ENCODE results near the gene CKLF.
"Not testable (repeated sequence)": the region's sequence is repeated elsewhere in the genome, so short reads cannot be mapped to it uniquely, and the experiment has no call there.

The CKLF gene

DNA sequence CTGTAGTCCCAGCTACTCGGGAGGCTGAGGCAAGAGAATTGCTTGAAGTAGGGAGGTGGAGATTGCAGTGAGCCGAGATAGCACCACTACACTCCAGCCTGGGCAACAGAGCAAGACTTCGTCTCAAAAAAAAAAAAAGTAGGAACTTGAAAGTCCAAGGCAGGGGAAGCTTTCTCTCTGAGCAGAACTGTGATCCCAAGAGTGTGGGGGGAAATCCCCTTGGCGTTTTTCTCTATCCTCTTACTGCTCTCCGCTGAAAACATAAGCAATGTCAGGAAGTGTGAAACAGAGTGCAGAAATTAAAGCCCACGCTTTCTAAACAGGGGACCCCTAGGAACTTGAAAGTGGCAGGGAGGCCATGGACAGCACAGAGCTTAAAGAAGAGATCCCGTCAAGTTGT, 42.4 kb downstream of the CKLF start:
- Histone ChIP-seq H3K36me3 (ENCODE audit: insufficient read depth, low read depth, low read length) (no peaks in the 10 kb centered on the region), H3K27ac (ENCODE audit: low read length) (no peak overlapping the region)

DNA sequence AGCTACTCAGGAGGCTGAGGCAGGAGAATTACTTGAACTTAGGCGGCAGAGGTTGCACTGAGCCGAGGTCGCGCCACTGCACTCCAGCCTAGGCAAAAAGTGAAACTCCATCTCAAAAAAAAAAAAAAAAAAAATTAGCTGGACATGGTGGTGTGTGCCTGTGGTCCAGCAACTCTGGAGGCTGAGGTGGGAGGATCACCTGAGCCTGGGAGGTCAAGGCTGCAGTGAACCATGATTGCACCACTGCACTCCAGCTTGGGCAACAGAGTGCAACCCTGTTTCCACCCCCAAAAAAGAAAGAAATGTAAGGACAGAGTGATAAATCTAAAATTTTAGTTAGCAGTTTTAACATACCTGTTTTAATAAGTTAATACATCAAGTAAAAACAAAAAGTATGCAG, 44.2 kb downstream of the CKLF start:
- not testable (repeated sequence) for H3K27me3 ChIP-seq (ENCODE audit: insufficient read depth, low read length); H3K9me3 ChIP-seq (ENCODE audit: insufficient read depth, low read depth, low read length); H3K36me3 ChIP-seq (ENCODE audit: insufficient read depth, low read depth, low read length); H3K4me1 ChIP-seq (ENCODE audit: insufficient read depth, low read length); H3K9ac ChIP-seq (ENCODE audit: low read depth, low read length); H3K4me3 ChIP-seq (ENCODE audit: low read length); H3K27ac ChIP-seq (ENCODE audit: low read length)

More for the DNA sequence above, 42.4 kb downstream of the CKLF start:
- H3K9ac ChIP-seq (ENCODE audit: low read depth, low read length): no peak overlapping the region
- H3K4me1 ChIP-seq (ENCODE audit: insufficient read depth, low read length): no peaks in the 10 kb centered on the region
- H3K27me3 ChIP-seq (ENCODE audit: insufficient read depth, low read length): no peaks in the 10 kb centered on the region
- H3K9me3 ChIP-seq (ENCODE audit: insufficient read depth, low read depth, low read length): no peaks in the 10 kb centered on the region
- no peak overlapping the region for H3K4me3 ChIP-seq (ENCODE audit: low read length)

DNA sequence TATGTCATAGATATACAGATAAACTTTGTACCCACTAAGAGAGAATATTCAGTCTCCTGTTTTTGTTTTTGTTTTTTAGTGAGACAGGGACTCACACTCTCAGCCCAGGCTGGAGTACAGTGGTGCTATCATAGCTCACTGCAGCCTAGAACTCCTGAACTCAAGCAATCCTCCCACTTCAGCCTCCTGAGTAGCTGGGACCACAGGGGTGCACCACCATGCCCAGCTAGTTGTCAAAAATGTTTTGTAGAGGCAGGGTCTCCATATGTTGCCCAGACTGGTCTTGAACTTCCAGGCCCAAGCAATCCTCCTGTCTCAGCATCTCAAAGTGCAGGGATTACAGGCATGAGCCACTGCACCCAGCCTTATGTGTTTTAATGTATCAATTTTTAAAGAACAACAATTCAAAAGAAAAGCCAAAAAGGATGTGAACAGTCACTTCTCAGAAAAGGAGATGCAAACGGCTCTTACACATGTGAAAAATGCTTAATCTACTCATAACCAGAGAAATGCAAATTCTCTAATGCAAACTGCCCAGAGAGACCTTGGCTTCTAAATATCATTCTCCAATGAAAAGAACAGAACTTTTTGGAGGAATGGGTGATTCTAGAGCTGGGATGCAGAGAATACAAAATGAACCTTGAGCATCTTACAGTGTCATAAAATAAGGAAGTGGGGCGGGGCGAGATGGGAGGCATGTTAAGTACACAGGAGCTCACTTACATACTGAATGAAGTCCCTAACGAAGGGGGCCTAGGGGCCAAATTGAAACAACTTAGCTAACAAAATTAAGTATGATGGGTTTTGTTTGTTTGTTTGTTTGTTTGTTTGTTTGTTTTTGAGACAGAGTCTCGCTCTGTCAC, 44.8 kb downstream of the CKLF start:
- Histone ChIP-seq H3K4me3 (ENCODE audit: low read length) (no peak overlapping the region), H3K9me3 (ENCODE audit: insufficient read depth, low read depth, low read length) (no peaks in the 10 kb centered on the region), H3K9ac (ENCODE audit: low read depth, low read length) (no peak overlapping the region), H3K4me1 (ENCODE audit: insufficient read depth, low read length) (no peaks in the 10 kb centered on the region), H3K27me3 (ENCODE audit: insufficient read depth, low read length) (no peaks in the 10 kb centered on the region), H3K36me3 (ENCODE audit: insufficient read depth, low read depth, low read length) (no peaks in the 10 kb centered on the region), H3K27ac (ENCODE audit: low read length) (no peak overlapping the region)

DNA sequence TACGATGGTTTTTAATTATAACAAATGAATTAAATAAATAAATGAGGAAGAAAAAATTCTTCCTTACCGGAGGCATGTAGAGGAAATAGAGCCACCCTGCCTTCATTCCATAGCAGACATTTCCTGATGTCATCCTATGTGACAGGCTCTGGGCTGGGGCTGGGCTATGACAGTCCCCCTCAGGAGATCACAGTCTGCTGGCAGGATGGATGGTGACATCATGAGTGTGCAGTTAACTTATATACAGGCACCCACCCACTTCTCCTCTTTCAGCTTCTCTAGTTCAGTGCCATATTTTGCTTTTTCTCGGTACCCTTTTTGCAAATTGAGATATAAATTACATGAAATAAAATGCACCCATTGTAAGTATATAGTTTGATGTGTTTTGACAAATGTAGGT, 45.7 kb downstream of the CKLF start:
- H3K4me3 ChIP-seq (ENCODE audit: low read length): no peak overlapping the region
- peaks cover 4% of the 10 kb centered on the region for H3K27me3 ChIP-seq (ENCODE audit: insufficient read depth, low read length)
- H3K36me3 ChIP-seq (ENCODE audit: insufficient read depth, low read depth, low read length): no peaks in the 10 kb centered on the region
- no peaks in the 10 kb centered on the region for H3K4me1 ChIP-seq (ENCODE audit: insufficient read depth, low read length)
- no peak overlapping the region for H3K27ac ChIP-seq (ENCODE audit: low read length)
- no peaks in the 10 kb centered on the region for H3K9me3 ChIP-seq (ENCODE audit: insufficient read depth, low read depth, low read length)
- H3K9ac ChIP-seq (ENCODE audit: low read depth, low read length): no peak overlapping the region

DNA sequence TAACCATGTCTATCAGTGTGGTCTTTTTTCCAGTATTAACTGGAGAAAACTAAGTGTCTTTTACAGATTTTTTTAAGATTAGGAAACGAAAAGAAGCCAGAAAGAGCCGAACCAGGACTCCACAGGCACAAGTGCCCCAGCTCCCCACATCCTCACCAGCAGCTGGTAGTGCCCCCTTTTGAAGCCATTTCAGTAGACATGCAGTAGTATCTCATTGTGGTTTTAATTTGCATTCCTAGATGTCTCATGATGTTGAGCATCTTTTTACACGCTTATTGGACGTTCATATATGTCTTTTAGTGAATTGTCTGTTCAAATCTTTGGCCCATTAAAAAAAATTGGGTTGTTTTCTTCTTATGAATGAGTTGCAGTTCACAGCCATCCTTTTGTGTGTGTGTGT, 47.4 kb downstream of the CKLF start:
- H3K4me3 ChIP-seq (ENCODE audit: low read length): no peak overlapping the region
- H3K36me3 ChIP-seq (ENCODE audit: insufficient read depth, low read depth, low read length): no peaks in the 10 kb centered on the region
- peaks cover 8% of the 10 kb centered on the region for H3K27me3 ChIP-seq (ENCODE audit: insufficient read depth, low read length)
- no peak overlapping the region for H3K9ac ChIP-seq (ENCODE audit: low read depth, low read length)
- H3K4me1 ChIP-seq (ENCODE audit: insufficient read depth, low read length): no peaks in the 10 kb centered on the region
- H3K9me3 ChIP-seq (ENCODE audit: insufficient read depth, low read depth, low read length): no peaks in the 10 kb centered on the region
- H3K27ac ChIP-seq (ENCODE audit: low read length): no peak overlapping the region

DNA sequence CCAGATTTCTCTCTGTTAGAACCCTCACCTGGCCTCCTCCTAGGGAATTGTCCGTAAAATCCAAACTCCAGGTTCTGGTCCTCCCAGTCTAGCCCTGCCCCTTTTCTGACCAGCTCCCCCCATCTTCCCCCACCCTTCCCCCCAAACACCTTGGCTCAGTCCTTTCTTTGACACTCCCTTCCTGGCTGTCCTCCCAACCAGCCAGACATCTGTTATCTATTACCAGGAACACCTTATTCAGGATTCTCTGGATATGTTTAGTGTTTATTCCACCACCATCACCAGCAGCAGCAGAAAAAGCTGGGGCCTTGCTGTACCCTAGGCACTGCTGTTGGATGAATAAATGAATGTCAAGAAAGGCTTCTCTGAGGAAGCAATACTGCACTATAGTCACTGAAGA, 48.1 kb downstream of the CKLF start:
- Histone ChIP-seq H3K27me3 (ENCODE audit: insufficient read depth, low read length) (peaks cover 8% of the 10 kb centered on the region), H3K27ac (ENCODE audit: low read length) (no peak overlapping the region), H3K9ac (ENCODE audit: low read depth, low read length) (no peak overlapping the region), H3K9me3 (ENCODE audit: insufficient read depth, low read depth, low read length) (no peaks in the 10 kb centered on the region), H3K4me3 (ENCODE audit: low read length) (no peak overlapping the region), H3K4me1 (ENCODE audit: insufficient read depth, low read length) (no peaks in the 10 kb centered on the region), H3K36me3 (ENCODE audit: insufficient read depth, low read depth, low read length) (no peaks in the 10 kb centered on the region)

DNA sequence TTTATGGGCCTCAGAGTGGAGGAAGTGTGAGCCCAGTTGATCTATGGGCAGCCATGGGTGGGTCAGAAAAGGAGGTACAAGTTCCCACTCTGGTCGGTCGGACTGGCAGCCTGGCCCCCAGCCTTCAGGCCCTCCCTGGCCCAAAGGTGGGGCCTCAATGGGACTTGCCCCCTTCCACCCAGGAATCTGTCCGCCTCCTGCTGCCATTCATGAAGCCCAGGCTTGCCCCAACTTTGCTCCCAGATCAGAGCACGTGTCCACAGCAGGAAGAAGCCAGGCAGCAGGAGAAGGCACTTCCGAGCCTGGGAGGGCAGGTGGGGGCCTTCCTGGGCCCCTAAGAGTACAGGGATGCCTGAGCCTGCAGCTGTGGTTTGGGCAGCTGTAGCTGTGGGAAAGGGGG, 49.1 kb downstream of the CKLF start:
- no peaks in the 10 kb centered on the region for H3K9me3 ChIP-seq (ENCODE audit: insufficient read depth, low read depth, low read length)
- H3K4me3 ChIP-seq (ENCODE audit: low read length): no peak overlapping the region

DNA sequence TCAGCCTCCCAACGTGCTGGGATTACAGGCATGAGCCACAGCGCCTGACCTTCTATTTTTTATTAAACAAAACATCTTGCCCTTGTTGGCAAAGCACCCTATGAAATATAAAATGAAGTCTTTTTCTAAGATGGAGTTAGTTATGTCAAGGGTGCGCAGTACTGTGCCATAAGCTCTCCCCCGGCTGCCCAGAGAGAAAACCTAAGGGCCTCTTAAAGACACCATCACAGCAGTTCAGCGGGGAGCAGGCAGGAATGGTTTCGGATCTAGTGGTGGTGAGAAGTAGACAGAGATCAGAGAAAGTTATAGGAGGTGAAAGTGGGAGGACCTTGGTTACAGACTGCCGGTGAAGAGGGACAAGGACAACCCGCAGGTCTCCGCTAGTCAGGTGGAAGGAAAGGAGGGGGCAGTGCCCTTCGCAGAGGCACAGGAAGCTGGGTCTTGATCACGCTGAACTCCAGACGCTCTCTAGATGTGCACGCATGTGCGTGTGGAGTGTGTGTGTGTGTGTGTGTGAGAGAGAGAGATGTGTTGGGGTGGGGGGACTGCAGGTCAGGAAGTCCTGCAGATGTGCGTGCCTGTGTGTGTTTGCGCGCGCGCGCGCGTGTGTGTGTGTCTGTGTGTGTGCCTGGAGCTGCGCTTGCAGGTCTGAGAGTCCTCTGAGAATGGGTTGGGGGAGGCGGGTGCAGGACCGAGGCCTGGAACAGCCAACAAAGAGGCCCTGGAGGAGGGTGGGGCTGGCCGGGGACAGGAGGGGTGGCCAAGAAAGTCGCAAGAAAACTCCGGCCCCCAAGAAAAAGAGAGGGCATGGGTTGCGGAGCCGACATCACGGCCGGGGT, 51.4 kb downstream of the CKLF start:
- no peaks in the 10 kb centered on the region for H3K36me3 ChIP-seq (ENCODE audit: insufficient read depth, low read depth, low read length)
- H3K9ac ChIP-seq (ENCODE audit: low read depth, low read length): peak overlapping the region; percentile 71
- H3K27ac ChIP-seq (ENCODE audit: low read length): no peak overlapping the region
- H3K4me3 ChIP-seq (ENCODE audit: low read length): peak overlapping the region; percentile 79
- H3K27me3 ChIP-seq (ENCODE audit: insufficient read depth, low read length): peaks cover 8% of the 10 kb centered on the region
- H3K4me1 ChIP-seq (ENCODE audit: insufficient read depth, low read length): peaks cover 8% of the 10 kb centered on the region; the same call in 1 of the 2 replicates
- H3K9me3 ChIP-seq (ENCODE audit: insufficient read depth, low read depth, low read length): no peaks in the 10 kb centered on the region

More for the DNA sequence above, 49.1 kb downstream of the CKLF start:
- no peaks in the 10 kb centered on the region for H3K36me3 ChIP-seq (ENCODE audit: insufficient read depth, low read depth, low read length)
- no peak overlapping the region for H3K27ac ChIP-seq (ENCODE audit: low read length)
- peaks cover 4% of the 10 kb centered on the region; the same call in 1 of the 2 replicates for H3K4me1 ChIP-seq (ENCODE audit: insufficient read depth, low read length)
- no peak overlapping the region for H3K9ac ChIP-seq (ENCODE audit: low read depth, low read length)
- H3K27me3 ChIP-seq (ENCODE audit: insufficient read depth, low read length): peaks cover 8% of the 10 kb centered on the region

DNA sequence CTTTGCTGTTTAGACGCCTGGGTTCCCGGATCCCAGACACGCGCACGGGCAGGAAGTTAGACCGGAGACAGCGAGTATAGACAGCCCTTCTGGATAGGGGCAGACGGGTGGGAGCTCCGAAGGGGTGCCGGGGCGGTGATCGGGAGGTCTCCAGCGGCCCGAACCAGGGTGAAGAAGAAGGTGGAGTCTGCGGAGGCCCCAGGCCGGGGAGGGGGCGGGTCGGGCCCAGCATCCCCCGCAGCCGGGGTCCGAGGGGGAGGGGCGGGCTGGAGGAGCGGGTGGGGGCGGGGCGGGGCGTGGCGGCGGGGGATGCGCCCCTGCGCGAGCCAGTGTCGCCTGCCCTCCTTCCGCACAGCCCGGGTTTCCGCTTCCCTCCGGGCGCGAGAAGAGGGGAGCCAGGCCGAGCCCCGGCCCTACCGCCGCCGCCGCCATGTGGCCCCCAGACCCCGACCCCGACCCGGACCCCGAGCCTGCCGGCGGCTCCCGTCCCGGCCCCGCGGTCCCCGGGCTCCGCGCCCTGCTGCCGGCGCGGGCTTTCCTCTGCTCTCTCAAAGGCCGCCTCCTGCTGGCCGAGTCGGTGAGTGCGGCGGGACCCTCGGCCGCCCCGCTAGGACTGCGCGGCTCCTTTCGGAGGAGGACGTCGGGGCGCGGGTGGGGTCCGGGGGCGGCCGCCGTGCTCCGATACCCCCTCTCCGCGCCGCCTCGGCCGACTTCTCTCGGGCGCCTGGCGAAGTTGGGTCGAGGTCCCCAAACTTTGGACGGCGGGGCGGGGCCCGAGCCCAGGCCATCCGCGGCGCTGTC, 52.2 kb downstream of the CKLF start, which contains the start of gene CMTM3:
TSS of gene CMTM3 (plus strand) at position 329 of the 801 bp plus-strand sequence. CDS start at position 431, 102 bp downstream.
- no peak within 1 kb of the TSS for H3K27ac ChIP-seq (ENCODE audit: low read length)
- peaks cover 8% of the 10 kb centered on the region for H3K36me3 ChIP-seq (ENCODE audit: insufficient read depth, low read depth, low read length)
- peak within 1 kb of the TSS; percentile 71 for H3K9ac ChIP-seq (ENCODE audit: low read depth, low read length)
- H3K9me3 ChIP-seq (ENCODE audit: insufficient read depth, low read depth, low read length): no peaks in the 10 kb centered on the region
- peaks cover 8% of the 10 kb centered on the region; the same call in 1 of the 2 replicates for H3K4me1 ChIP-seq (ENCODE audit: insufficient read depth, low read length)
- peaks cover 8% of the 10 kb centered on the region for H3K27me3 ChIP-seq (ENCODE audit: insufficient read depth, low read length)
- H3K4me3 ChIP-seq (ENCODE audit: low read length): peak within 1 kb of the TSS; percentile 79

DNA sequence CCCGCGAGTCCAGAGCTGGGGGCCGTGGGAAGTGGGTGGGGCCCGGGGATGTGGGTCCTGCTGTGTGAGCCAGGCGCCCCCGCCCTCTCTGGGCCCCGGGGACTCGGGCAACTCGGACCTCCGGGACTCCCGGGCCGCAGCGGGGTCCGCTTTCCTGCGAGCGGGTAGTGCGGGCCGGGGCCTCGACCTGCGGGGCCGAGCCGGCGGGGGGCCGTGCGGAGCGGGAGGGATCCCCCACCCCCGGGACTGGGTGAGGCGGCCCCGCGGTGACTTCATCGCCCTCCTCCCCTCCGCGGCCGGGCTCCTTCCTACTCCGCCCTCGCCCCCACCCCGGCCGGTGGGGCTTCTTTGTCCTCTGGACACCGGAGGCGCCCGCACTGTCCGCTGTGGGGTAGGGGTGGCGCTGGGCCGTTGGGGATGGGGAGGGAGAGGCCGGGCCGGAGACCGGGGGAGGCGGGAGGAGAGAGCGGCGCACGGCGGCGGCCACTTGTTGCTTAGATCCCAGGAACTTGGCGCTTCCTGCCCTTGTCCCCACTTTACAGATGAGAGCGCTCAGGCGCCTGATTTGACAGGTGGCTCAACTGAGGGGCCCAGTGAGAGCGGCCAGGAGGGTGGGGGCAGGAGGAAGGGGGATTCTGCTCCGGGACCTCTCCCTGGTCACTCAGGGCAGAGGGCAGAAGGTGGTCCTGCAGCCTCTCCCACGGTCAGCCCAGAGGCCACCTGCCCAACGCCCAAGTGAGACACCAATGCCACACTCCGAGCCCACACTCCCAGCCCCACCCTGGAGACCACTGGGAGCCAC, 53.0 kb downstream of the CKLF start:
- Histone ChIP-seq H3K36me3 (ENCODE audit: insufficient read depth, low read depth, low read length) (peaks cover 16% of the 10 kb centered on the region), H3K27me3 (ENCODE audit: insufficient read depth, low read length) (peaks cover 8% of the 10 kb centered on the region), H3K4me1 (ENCODE audit: insufficient read depth, low read length) (peaks cover 8% of the 10 kb centered on the region; the same call in 1 of the 2 replicates), H3K4me3 (ENCODE audit: low read length) (peak overlapping the region; percentile 64), H3K27ac (ENCODE audit: low read length) (no peak overlapping the region), H3K9me3 (ENCODE audit: insufficient read depth, low read depth, low read length) (no peaks in the 10 kb centered on the region), H3K9ac (ENCODE audit: low read depth, low read length) (peak overlapping the region; percentile 56)

All from iPS-20b (cell line).